ENCODE measurements around the gene DNAH7.

DNAH7 gene

DNA sequence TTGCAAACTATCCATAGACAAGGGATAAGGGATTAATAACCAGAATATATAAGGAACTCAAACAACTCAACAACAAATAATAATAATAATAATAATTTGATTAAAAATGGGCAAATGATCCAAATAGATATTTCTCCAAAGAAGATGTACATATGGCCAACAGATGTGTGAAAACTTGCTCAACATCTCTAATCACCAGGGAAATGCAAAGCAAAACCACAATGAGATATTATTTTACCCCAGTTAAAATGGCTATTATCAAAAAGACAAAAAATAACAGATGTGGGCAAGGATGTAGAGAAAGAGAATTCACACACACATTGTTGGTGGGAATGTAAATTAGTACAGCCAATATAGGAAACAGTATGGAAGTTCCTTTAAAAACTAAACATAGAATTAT, 26.9 kb downstream of the DNAH7 start:
- TF ChIP-seq, protein P1, sequence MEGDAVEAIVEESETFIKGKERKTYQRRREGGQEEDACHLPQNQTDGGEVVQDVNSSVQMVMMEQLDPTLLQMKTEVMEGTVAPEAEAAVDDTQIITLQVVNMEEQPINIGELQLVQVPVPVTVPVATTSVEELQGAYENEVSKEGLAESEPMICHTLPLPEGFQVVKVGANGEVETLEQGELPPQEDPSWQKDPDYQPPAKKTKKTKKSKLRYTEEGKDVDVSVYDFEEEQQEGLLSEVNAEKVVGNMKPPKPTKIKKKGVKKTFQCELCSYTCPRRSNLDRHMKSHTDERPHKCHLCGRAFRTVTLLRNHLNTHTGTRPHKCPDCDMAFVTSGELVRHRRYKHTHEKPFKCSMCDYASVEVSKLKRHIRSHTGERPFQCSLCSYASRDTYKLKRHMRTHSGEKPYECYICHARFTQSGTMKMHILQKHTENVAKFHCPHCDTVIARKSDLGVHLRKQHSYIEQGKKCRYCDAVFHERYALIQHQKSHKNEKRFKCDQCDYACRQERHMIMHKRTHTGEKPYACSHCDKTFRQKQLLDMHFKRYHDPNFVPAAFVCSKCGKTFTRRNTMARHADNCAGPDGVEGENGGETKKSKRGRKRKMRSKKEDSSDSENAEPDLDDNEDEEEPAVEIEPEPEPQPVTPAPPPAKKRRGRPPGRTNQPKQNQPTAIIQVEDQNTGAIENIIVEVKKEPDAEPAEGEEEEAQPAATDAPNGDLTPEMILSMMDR (IDR thresholded peaks at IDR 0.05; ENCODE audit: low read depth, low read length, missing control alignments), result no peak
- in situ Hi-C loops (cut with HindIII; ENCODE audit: low pct_ligation_motif_present, low sequenced_read_pairs), result no loop called here
- H3K27ac ChIP-seq, result no peak overlapping the region
- H3K4me3 ChIP-seq (ENCODE audit: low read depth, low read length), result no peak overlapping the region
- no peak for DNase-seq
- H3K36me3 ChIP-seq (replicated peaks), result no peaks in the 10 kb centered on the region
- no peaks in the 10 kb centered on the region for H3K27me3 ChIP-seq (replicated peaks)

DNA sequence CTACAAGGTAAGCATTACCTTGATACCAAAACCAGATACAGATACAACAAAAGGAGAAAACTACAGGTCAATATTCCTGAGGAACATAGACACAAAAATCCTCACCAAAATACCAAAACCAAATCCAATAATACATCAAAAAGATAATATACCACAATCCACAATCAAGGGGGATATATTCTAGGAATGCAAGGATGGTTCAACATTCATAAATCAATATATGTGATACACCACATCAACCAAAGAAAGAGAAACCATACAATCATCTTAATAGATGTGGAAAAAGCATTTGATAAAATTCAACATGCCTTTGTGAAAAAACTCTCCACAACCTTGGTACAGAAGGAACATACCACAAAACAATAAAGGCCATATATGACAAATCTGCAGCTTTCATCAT, 28.4 kb downstream of the DNAH7 start:
- no peak for DNase-seq
- in situ Hi-C loops (cut with HindIII; ENCODE audit: low pct_ligation_motif_present, low sequenced_read_pairs), result no loop called here
- Histone ChIP-seq H3K4me3 (ENCODE audit: low read depth, low read length) (no peak overlapping the region), H3K27ac (no peak overlapping the region), H3K36me3 (replicated peaks) (no peaks in the 10 kb centered on the region), H3K27me3 (replicated peaks) (no peaks in the 10 kb centered on the region)
- TF ChIP-seq, protein P1 (IDR thresholded peaks at IDR 0.05; ENCODE audit: low read depth, low read length, missing control alignments), result no peak

DNA sequence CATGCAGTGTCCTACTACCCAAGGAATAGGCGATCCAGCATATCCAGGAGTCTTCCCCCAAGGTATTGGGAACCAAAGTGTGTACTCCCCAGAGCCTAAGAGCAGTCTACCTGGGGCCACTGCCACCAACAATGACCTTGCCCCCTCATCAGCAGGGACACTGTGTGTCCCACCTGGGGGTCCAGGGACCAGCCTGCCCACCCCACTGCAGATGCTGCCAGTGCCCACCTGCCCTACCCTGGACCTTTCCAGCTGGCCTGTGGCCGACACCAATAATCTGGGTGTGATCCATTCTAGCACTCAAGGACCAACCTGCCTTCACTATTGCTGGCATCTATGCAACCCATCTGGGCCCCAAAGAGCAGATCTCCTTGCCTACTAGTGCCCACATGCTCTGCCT, 32.2 kb downstream of the DNAH7 start:
- Histone ChIP-seq H3K27ac (no peak overlapping the region), H3K36me3 (replicated peaks) (no peaks in the 10 kb centered on the region), H3K4me3 (ENCODE audit: low read depth, low read length) (no peak overlapping the region), H3K27me3 (replicated peaks) (no peaks in the 10 kb centered on the region)
- DNase-seq, result no peak
- in situ Hi-C loops (cut with HindIII; ENCODE audit: low pct_ligation_motif_present, low sequenced_read_pairs), result no loop called here
- TF ChIP-seq, protein P1 (IDR thresholded peaks at IDR 0.05; ENCODE audit: low read depth, low read length, missing control alignments), result no peak

- no peak for DNase-seq
- Histone ChIP-seq H3K4me3 (ENCODE audit: low read depth, low read length) (no peak overlapping the region), H3K36me3 (replicated peaks) (no peaks in the 10 kb centered on the region), H3K27ac (no peak overlapping the region), H3K27me3 (replicated peaks) (no peaks in the 10 kb centered on the region)
- in situ Hi-C loops (cut with HindIII; ENCODE audit: low pct_ligation_motif_present, low sequenced_read_pairs), result no loop called here
- TF ChIP-seq, protein P1 (IDR thresholded peaks at IDR 0.05; ENCODE audit: low read depth, low read length, missing control alignments), result no peak
Observed at GRCh38 chr2:196018037-196018436, 50.6 kb downstream of the DNAH7 start.

DNA sequence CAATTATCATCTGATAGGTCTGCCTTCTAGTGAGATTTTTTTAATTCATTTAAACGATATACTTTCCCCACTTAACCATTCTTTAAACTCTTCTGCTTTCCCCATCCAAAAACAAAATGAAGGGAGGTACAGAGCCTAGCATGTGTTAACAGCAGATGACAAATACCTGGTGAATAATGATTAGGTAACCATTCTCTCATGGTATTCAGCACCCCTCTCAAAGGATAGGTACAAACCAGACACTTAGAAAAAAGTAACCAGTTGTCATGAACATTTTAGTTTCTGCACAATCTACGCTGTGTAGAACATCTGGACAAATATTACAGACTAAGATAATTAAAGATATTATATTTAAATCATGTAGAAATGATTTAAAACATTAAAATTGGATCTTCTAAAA, 56.3 kb downstream of the DNAH7 start:
- no peak for DNase-seq
- H3K36me3 ChIP-seq (replicated peaks), result no peaks in the 10 kb centered on the region
- in situ Hi-C loops (cut with HindIII; ENCODE audit: low pct_ligation_motif_present, low sequenced_read_pairs), result no loop called here
- no peak overlapping the region for H3K27ac ChIP-seq
- no peak overlapping the region for H3K4me3 ChIP-seq (ENCODE audit: low read depth, low read length)
- H3K27me3 ChIP-seq (replicated peaks), result no peaks in the 10 kb centered on the region
- TF ChIP-seq, protein P1 (IDR thresholded peaks at IDR 0.05; ENCODE audit: low read depth, low read length, missing control alignments), result no peak

DNA sequence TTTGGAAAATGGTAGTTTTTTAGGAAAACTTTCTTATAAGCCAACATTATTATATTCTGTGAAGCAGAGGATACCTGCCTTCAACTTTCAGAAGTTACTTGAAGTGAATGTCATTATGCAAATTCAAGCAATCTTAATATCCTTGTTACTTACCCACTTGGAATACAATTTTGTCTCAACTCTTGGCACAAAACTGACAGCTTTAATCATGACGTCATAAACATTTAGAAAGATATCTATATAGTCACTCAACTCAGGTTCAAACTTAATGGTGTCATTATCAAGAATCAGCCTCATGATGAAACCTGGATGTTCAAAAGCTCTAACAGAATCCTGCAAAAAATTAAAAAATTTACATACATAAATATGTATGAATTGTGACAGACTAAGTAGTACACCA, 68.1 kb downstream of the DNAH7 start:
- H3K27ac ChIP-seq, result no peak overlapping the region
- TF ChIP-seq, protein P1 (IDR thresholded peaks at IDR 0.05; ENCODE audit: low read depth, low read length, missing control alignments), result no peak
- no peak overlapping the region for H3K4me3 ChIP-seq (ENCODE audit: low read depth, low read length)
- H3K27me3 ChIP-seq (replicated peaks), result no peaks in the 10 kb centered on the region
- DNase-seq, result no peak
- in situ Hi-C loops (cut with HindIII; ENCODE audit: low pct_ligation_motif_present, low sequenced_read_pairs), result no loop called here
- no peaks in the 10 kb centered on the region for H3K36me3 ChIP-seq (replicated peaks)

Data from brain microvascular endothelial cell (primary cell).